HG02610 (cell line): ENCODE data around the gene PIGU.
A peak's percentile ranks its signal among the peaks of the same experiment; 100 is the strongest.
"Not testable (repeated sequence)": the region's sequence is repeated elsewhere in the genome, so short reads cannot be mapped to it uniquely, and the experiment has no call there.

Experiments used
- ATAC-seq: cut with Tn5 transposase; IDR thresholded peaks from one replicate; pipeline ENCODE4 v1.9.1; 2021; ENCODE audit warnings: mild to moderate bottlenecking, moderate library complexity; ENCODE audit not compliant: unreplicated experiment

Gene PIGU

GRCh38 chr20:34706912-34707784 lies 30.3 kb upstream of the PIGU start:
- ATAC-seq, result no peak

- no peak for ATAC-seq
Measured at GRCh38 chr20:34706302-34706875, 29.5 kb upstream of the PIGU start.

DNA sequence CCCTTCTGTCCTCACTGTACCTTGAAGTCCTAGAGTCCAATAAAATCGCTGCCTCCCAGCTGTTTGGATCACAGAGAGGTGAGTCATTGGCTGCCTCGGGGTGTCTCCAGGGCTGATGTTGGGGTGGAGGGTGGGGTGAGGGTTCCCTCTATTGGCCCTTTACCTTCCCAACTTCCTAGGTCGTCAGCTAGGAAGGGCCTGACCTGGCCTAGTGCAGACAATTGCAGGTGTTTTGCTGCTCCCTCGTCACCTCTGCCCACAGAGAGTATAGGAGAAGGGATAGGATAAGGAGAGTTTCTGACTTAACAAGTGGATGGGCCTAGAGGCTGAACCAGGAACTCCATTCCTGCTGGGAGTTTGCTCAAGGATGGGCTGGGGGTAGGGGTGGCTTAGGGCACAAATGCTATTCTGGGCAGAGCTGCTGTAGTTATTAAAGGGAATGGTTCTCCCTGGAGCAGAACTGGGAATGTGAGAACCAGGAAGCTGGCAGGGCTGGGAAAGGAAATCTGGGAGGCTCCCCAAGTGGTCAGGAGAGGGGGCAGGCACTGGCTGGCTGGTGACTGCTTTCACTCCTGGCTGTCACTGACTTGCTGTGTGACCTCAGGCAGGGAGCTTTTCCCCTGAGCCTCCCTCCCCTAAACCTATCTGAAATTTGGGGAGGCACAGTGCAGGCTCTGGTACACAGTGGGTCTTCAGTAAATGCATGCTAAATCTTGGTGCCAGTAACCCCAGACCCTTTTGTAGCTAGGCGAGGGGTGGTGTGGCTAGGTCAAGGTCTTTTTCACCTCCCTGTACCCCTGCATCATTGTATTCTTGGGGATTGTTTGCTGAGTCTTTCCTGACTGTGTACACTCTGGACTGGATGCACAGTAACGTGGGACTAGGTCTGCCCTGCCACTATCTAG lies 28.8 kb upstream of the PIGU start:
- no peak for ATAC-seq

DNA sequence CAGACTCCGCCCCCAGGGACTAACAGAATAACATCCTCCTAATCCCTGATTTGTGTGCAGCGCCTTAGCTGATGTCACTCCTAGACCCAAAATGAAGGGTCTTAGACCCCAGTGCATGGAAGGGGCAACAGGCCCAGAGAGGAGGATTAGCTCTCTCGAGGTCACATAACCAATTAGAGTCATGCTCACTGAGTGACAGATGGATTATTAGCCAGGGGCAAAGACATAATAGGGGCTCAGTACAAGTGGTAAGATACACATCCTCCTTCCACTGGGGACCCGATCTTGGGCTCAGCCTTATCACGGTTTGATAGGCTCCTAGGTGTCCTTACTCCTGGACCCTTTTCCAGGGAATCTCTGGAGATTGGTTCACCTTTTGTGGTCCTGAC lies 28.1 kb upstream of the PIGU start:
- no peak for ATAC-seq

DNA sequence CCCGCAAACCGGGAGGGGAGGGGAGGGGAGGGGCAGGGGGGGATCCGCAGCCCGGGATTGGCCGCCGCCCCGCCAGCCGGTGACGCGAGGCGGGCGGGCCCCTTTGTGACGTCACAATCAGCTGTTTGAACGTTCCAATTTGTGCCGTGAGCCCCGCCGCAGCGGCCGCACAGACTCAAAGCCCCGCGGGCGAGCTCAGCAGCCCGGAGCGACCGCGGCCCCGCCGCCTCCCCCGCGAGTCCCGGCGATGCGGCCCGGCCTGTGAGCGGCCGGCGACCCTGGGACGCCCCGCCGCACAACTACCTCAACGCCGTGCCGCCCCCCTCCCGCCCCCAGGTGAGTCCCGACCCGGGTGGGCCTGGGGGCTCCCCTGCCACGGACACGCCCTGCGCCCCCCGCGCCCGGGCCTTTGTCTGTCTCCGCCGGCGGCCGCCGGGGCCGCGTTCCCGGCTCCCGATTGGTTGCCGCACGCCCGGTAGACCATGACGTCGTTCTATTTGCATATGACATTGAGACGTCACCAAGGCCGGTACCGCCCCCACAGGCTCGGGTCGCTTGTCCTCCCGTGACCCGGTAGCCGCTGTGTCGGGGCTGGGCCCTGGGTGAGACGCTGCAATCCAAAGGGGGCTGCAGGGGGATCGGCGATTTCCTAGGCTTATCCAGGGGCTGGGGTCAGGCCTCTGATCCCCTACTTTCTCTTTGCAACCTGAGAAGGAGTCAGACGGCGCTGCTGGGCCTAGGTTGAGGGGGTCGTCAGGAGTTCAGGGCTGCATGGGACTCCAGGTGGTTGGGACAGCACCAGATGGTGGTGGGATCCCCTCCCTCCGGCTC lies 27.5 kb upstream of the PIGU start, which contains the start of gene TP53INP2:
Gene TP53INP2 (plus strand): TSS at position 168 of the 831 bp plus-strand sequence. CDS start 4,396 bp downstream, outside the sequence.
- ATAC-seq, result peak; percentile 71

DNA sequence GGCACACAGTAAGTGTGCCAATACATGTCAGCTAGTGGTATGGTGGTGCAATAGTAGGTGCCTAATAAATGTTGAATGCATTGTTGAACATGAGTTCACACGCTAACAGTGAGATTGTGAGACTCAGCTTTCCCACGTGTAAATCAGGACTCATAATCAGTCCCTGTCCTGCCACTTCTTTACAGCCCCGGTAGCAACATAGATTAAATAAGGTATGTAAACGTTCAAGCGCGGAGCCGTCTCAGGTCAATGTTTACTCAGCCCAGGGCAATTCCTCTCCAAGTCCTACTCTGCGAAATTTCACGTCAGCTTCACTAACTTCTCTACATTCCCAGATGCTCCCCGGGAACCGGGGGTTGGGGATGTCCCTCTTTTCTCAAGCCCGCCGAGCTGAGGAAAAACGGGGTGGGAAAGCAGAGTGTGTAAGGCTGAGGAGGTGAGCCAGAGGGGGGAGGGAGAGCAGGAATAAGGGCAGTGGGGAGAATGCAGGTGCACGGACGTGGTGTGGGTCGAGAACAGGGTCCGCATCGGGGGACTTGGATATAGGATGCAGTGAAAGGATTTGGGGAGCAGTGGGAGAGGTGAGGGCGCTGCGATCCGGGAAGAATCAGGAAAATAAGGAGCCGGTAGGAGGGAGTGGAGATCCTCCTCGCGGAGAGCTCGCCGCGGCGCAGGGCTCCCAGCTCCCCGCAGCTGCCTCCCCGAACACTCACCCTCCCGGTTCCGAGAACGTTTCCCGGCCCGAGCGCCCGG lies 26.7 kb upstream of the PIGU start:
- ATAC-seq, result peak; percentile 3

DNA sequence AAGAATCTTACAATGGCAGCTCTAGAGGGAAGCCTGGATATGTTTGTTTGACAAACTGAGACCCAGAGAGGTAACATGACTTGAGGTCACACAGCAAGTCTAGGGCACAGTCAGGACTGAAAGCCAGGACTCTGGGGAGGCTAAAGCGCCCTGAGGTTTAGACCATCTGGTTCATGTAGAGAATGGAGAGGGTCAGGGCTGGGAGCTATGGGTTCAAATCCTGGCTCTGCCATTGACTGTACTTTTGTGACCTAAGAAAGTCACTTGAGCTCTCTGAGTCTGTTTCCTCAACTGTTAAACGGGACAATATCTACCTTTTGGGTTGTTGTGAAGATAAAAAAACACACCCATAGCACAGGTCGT lies 26.1 kb upstream of the PIGU start:
- ATAC-seq, result no peak

- ATAC-seq, result no peak
Measured at GRCh38 chr20:34701405-34702085, 24.7 kb upstream of the PIGU start.

DNA sequence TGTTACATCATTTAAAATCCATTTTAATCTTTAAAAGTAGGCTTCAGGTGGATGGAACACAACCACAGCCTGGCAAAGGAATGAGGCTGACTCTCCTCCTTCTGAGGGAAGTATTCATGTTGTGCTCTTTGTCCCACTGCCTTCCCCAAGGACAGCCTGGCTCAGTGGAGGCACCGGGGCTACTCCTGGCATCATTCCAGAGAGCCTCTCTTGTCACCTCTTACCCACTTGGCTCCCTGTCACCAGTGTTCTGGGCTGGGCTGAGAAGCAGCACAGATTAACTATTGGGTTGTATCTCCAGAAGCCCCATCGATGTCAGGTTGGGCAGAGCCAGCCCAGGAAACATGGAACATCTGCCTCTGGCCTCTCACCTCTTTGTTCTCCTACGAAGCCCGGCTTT lies 16.5 kb upstream of the PIGU start:
- ATAC-seq, result no peak

GRCh38 chr20:34691838-34692237 lies 14.9 kb upstream of the PIGU start:
- ATAC-seq, result no peak

DNA sequence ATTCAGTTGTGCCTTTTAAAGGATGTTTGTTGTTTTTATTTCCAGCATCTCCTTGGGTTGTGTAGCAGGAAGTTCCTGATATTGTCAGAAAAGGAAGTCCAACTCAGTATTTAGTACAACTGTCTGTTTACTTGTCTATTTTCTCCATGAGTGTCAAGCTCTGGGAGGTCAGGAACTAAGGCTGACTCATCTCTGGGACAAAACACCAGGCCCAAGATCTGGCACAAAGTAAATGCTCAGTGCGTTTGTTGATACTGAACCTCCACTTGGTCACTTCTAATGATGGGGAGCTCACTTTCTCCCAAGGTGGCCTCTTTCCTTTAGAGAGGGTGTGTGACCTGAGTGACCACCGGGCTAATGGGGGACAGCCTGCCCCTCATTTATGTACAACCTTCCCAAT lies 12.6 kb upstream of the PIGU start:
- no peak for ATAC-seq

- ATAC-seq, result no peak
Measured at GRCh38 chr20:34683667-34684066, 6.8 kb upstream of the PIGU start.

GRCh38 chr20:34680586-34681175 lies 3.8 kb upstream of the PIGU start:
- ATAC-seq, result no peak

- ATAC-seq, result no peak
Measured at GRCh38 chr20:34675993-34676641, 775 bp downstream of the PIGU start.

GRCh38 chr20:34675561-34675960 lies 1.3 kb downstream of the PIGU start:
- no peak for ATAC-seq

DNA sequence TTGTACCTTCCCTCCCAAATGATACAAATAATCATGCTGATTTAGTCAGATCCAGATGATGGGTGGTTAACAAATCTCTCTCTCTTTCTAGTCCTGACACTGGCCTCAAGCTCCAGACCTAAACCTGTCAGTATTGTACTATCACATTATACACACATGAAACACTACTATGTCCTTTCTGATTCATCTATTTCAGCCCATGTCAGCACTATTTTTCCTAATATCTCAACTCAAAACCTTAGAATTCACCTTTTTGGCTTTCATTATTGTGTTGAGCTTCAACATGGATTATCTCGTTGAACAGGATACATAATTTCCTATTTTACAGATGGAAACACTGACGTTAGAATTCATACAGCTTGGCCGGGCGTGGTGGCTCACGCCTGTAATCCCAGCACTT lies 3.5 kb downstream of the PIGU start:
- no peak for ATAC-seq

GRCh38 chr20:34669094-34669493 lies 7.8 kb downstream of the PIGU start:
- ATAC-seq, result no peak

- not testable (repeated sequence) for ATAC-seq
Measured at GRCh38 chr20:34664751-34665150, 12.1 kb downstream of the PIGU start.
